Measurements from ENCODE around the gene TBC1D2.

GRCh38 chr9:98263080-98263479, 7.6 kb upstream of the TBC1D2 start:
- no peak for TF ChIP-seq CTCF (IDR thresholded peaks at IDR 0.05; ENCODE audit: low read depth, low read length)
- no peak for TF ChIP-seq POLR2A (IDR thresholded peaks at IDR 0.05; ENCODE audit: extremely low read depth, insufficient read length)

All from NB4 (cell line).